A549 (cell line): ENCODE measurements around the gene CDH16.

Experiments used
- BHLHE40 ChIP-seq: IDR thresholded peaks from 2 replicates; pipeline ENCODE4 v1.6.1; 2012; ENCODE audit warnings: low read depth, low read length, inconsistent platforms
- CBX2 ChIP-seq: fragments of 200-600 bp; sonication (generic); IDR thresholded peaks from 2 replicates; pipeline ENCODE4 v1.6.1; 2016; ENCODE audit warnings: low read depth, mild to moderate bottlenecking, borderline replicate concordance
- CTCF ChIP-seq: fragments of >200 bp; sonication (Bioruptor Twin); formaldehyde crosslinking; IDR thresholded peaks from 3 replicates; pipeline ENCODE4 v1.5.1; 2016
- HMGXB4 ChIP-seq: fragments of 250-450 bp; sonication (Bioruptor Pico); IDR thresholded peaks from 2 replicates; pipeline ENCODE4 v1.5.0; 2021; ENCODE audit warnings: mild to moderate bottlenecking, moderate library complexity, borderline replicate concordance
- MAZ ChIP-seq: fragments of 150-350 bp; IDR thresholded peaks from 2 replicates; pipeline ENCODE4 v1.6.1; 2014; ENCODE audit warnings: antibody characterized with exemption, low read depth, low read length, borderline replicate concordance
- MYC ChIP-seq: IDR thresholded peaks from 2 replicates; pipeline ENCODE4 v1.6.1; 2012; ENCODE audit warnings: mild to moderate bottlenecking, inconsistent platforms, low read length, improper control_type of control experiment, borderline replicate concordance
- PBX3 ChIP-seq: IDR thresholded peaks from 2 replicates; pipeline ENCODE4 v1.6.1; 2012
- POLR2A ChIP-seq: IDR thresholded peaks from 2 replicates; pipeline ENCODE4 v1.6.1; 2012; ENCODE audit warnings: mild to moderate bottlenecking, low read length
- RCOR1 ChIP-seq: fragments of 150-350 bp; IDR thresholded peaks from 2 replicates; pipeline ENCODE4 v1.6.1; 2014; ENCODE audit warnings: antibody characterized with exemption, low read length, low read depth
- REST ChIP-seq: fragments of 200-600 bp; sonication (generic); IDR thresholded peaks from 2 replicates; pipeline ENCODE4 v1.6.1; 2016; ENCODE audit warnings: antibody characterized with exemption, mild to moderate bottlenecking, moderate library complexity
- USF2 ChIP-seq: fragments of 450-650 bp; IDR thresholded peaks from 2 replicates; pipeline ENCODE4 v1.6.1; 2014; ENCODE audit warnings: antibody characterized with exemption

GRCh38 chr16:66925322-66925840, 6.7 kb upstream of the CDH16 start, which contains the start of gene RRAD:
- TF ChIP-seq CTCF = no peak
- no peak for TF ChIP-seq USF2
- no peak for TF ChIP-seq RCOR1
- TF ChIP-seq BHLHE40 = no peak
- no peak for TF ChIP-seq PBX3
- TF ChIP-seq POLR2A = no peak
- no peak for TF ChIP-seq MAZ
- no peak for TF ChIP-seq CBX2
- no peak for TF ChIP-seq HMGXB4 (CRISPR knock-in tag)
- TF ChIP-seq REST = no peak
- TF ChIP-seq MYC = no peak
